GM13976 (cell line): ENCODE measurements around the gene QPCTL.

Source experiments
- DNase-seq: peaks from one replicate; pipeline ENCODE4 v3.0.0; 2012; ENCODE audit warnings: low spot score
- in situ Hi-C: fragments of 300-500 bp; cut with MboI; formaldehyde crosslinking; loops from one replicate; pipeline ENCODE4 v1.12.0; 2022; ENCODE audit warnings: low sequenced_read_pairs, mixed read lengths, inconsistent platforms; ENCODE audit not compliant: unreplicated experiment
- TF ChIP-seq, protein P1 (sequence below): IDR thresholded peaks from 2 replicates; pipeline ENCODE4 v1.5.1; 2012; ENCODE audit warnings: borderline replicate concordance, mild to moderate bottlenecking; ENCODE audit not compliant: insufficient read depth; ENCODE audit errors: extremely low read depth, missing control alignments, control extremely low read depth

Gene QPCTL

GRCh38 chr19:45692187-45693105, at the start of gene QPCTL:
QPCTL (plus strand) TSS chr19:45692666; CDS start chr19:45692704, 38 bp downstream.
- in situ Hi-C loops: no loop called here
- TF ChIP-seq, protein P1, sequence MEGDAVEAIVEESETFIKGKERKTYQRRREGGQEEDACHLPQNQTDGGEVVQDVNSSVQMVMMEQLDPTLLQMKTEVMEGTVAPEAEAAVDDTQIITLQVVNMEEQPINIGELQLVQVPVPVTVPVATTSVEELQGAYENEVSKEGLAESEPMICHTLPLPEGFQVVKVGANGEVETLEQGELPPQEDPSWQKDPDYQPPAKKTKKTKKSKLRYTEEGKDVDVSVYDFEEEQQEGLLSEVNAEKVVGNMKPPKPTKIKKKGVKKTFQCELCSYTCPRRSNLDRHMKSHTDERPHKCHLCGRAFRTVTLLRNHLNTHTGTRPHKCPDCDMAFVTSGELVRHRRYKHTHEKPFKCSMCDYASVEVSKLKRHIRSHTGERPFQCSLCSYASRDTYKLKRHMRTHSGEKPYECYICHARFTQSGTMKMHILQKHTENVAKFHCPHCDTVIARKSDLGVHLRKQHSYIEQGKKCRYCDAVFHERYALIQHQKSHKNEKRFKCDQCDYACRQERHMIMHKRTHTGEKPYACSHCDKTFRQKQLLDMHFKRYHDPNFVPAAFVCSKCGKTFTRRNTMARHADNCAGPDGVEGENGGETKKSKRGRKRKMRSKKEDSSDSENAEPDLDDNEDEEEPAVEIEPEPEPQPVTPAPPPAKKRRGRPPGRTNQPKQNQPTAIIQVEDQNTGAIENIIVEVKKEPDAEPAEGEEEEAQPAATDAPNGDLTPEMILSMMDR: no peak
- peak; percentile 96 for DNase-seq

DNA sequence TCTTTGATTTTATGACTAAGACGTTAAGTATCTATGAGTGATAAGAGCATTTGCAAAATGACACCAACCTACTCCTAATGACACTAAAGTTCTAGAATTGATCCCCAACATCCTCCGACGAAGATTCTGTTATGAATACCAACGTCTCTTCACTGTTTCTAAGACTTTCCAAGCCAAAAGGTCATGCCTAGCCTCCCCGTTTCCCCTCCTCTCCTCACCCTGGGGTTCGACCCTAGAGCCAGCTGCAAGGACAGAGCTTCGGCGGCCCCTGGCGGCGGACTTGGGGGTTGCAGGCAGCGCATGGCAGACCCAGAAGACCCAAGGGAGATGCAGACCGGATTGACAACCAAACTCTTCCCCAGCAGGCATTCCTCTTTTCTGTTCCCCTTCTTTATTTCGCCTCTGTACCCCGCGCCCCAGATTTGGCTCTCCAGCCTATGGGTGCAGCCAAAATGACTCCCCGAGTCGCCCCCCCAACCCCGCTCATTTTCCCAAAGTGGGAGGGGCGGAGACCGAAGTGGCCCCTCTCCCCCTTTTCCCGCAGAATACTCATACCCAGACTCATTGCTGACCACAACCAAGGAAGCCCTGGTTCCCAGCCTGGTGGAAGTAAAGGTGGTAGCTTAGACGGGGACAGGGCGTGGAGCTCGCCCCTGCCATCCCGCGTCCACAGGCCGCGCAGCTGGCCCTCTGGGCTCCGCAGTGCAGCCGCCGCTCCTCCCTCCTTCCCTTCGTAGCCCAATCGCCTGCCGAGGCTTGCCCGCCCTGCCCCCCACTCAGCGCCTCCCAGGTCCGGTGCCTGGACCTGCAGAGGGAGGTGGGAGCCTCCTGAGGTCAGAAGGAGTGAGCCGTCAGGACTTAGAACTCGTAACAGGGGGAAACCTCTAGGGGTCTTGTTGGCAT, 49.2 kb upstream of the QPCTL start:
- in situ Hi-C loops: no loop called here
- peak; percentile 87 for DNase-seq
- TF ChIP-seq, protein P1: peak; percentile 99

DNA sequence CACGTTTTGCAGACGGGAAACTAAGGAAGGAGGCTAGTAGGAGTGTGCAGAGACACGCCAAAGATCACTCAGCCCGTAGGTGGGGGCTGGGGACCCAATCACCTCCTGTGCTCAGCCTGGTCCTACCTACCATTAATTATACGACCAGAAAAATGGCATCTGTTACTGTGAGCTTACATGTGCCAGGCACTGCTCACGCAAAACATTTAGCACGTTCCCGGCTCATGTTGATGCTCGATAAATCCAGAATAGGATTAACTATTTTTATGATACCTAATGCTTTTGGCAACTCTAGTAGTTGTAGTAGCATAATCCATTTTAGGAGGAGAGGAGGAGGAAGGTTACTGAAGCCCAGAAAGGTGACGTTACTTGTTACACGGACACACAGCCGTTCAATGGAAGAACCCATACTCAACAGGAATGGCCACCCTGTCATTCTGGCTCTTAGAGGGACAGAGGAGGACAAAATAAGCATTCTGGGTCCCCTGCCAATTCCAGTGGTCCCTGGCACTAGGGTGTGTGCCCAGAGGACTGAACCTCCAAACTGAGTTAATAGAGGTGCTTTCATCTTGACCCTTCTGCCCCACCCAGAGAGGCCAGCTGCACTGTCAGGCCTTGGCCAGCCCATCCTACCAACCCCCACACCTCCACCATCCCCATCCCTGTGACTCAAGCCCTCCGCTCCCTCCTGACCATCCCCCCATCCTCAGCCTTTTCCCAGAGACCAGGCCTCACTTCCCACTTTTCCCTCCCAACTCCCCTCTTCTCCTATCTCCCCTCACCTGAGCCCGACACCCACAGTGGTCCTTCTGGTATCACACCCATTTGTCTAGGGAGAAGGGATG, 48.3 kb upstream of the QPCTL start:
- in situ Hi-C loops: no loop called here
- DNase-seq: no peak
- TF ChIP-seq, protein P1: no peak

- in situ Hi-C loops: no loop called here
- TF ChIP-seq, protein P1: no peak
- no peak for DNase-seq
Measured at GRCh38 chr19:45645068-45645630, 47.3 kb upstream of the QPCTL start.

DNA sequence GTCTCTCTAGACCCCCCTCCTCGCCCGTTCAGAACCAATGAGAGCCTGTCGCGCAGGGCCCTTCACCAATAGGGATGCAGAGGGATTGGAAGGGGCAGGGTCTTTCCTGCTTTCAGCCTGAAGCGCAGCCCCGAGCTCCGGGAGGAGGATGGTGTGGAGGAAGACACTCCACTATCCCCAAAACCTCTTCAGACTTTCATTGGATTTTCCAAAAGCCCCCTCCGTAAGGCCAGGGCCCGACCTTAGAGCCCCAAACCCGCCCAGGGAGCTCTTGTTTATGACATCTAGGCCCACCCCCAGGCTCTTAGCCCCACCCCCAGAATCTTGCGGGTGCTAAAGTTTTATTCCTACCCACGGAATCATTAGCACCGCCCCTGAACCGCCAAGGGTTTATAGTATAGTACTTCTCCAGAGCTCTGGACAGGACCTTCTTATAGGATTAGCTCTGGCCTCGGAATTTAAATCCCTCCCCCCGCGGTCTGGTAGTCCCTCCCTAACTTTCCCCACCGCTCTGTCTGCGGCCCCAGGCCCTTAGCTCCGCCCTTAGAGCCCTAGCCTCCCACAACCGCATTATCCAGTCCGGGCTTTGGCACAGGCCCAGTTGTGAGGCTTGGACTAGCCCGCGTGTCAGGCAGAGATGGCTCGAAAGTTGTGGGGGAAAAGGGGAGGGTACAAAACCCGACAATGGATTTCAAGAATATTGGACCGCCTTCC, 46.7 kb upstream of the QPCTL start:
- DNase-seq: peak; percentile 93
- TF ChIP-seq, protein P1: no peak
- in situ Hi-C loops: no loop called here
